Measurements from ENCODE around the gene EDIL3. TPM values are rescaled to one million over a fixed set of nuclear protein-coding genes. Genes with fewer than 3 reads are reported as not detected.

The EDIL3 gene
- total and polyA plus RNA-seq, 2 donors (not counting 3 experiments of a cell fraction or from before 2014, with no cell fraction given) = 9.1 to 28.8 TPM

DNA sequence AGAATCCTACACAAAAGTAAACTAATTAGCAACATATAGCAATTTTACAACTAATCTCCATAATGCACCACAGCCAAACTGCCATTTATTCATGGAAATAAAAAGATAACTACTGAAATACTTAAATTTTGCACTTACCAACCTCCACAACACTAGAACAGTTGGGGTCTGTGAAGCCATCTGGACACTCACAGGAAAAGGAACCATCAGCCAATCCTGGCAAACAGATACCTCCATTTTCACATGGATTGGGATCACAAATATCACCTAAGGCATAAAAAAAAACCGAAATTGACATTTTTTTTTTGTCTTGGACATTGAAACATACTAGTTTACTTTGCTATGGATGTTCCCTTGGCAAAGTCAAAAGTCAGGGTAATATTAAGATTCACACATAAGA is 130.7 kb downstream of the EDIL3 start:
- no peaks in the 10 kb centered on the region for H3K9me3 ChIP-seq (replicated peaks; ENCODE audit: control insufficient read depth, insufficient read depth, low read length)
- H3K9ac ChIP-seq (replicated peaks; ENCODE audit: extremely low read depth, insufficient read depth, low read length) = no peak overlapping the region
- DNase-seq (ENCODE audit: low read depth, low spot score) (no peak), FAIRE-seq (no peak)
- POLR2A ChIA-PET = no interaction called here
- intact Hi-C loops (cut with micrococcal nuclease) = no loop called here
- H3K79me2 ChIP-seq (ENCODE audit: control insufficient read depth, insufficient read depth, low read length) = no peaks in the 10 kb centered on the region
- dilution Hi-C loops (cut with MboI; ENCODE audit: extremely low pct_ligation_motif_present, low sequenced_read_pairs) = no loop called here
- BruUV-seq (replicated peaks) = no TSS peak
- no peaks in the 10 kb centered on the region for H3K4me1 ChIP-seq (ENCODE audit: control insufficient read depth, extremely low read depth, insufficient read depth, low read length)
- no peaks in the 10 kb centered on the region for H3K27me3 ChIP-seq (ENCODE audit: control insufficient read depth in 2 of 2, insufficient read depth in 2 of 2, low read length in 2 of 2)
- no peak overlapping the region for H2AFZ ChIP-seq (ENCODE audit: low read depth, low read length)
- H3K27ac ChIP-seq (ENCODE audit: insufficient read depth, low read depth, low read length) = no peak overlapping the region
- H3K9me1 ChIP-seq (replicated peaks; ENCODE audit: control insufficient read depth, extremely low read depth, insufficient read depth, low read length) = no peaks in the 10 kb centered on the region
- no peaks in the 10 kb centered on the region for H3K36me3 ChIP-seq (ENCODE audit: control insufficient read depth in 2 of 2, extremely low read depth in 1 of 2, insufficient read depth in 2 of 2, low read length in 2 of 2)
- H3K4me2 ChIP-seq (ENCODE audit: insufficient read depth, low read length) = no peak overlapping the region
- no peak overlapping the region for H3K4me3 ChIP-seq (replicated peaks in 1 of 3; ENCODE audit: insufficient read depth in 1 of 3, low read depth in 1 of 3, low read length in 3 of 3)
- H4K20me1 ChIP-seq (replicated peaks; ENCODE audit: control insufficient read depth, extremely low read depth, insufficient read depth, low read length) = no peaks in the 10 kb centered on the region
- CTCF ChIA-PET = interaction anchor here (1.7 to 3.5 kb wide), 3 partner anchors 7 to 532 kb away, joined by 5 to 41 read pairs (median 14); no protein-coding TSS in a partner anchor
- TF ChIP-seq JUN (IDR thresholded peaks at IDR 0.05; ENCODE audit: borderline replicate concordance, insufficient read depth, insufficient read length, low read depth) = no peak
- TF ChIP-seq POLR2A (IDR thresholded peaks at IDR 0.05; ENCODE audit: low read depth, low read length) = no peak
- TF ChIP-seq EZH2 (IDR thresholded peaks at IDR 0.05; ENCODE audit: borderline replicate concordance, low read depth, low read length, severe bottlenecking) = no peak
- TF ChIP-seq FOS (IDR thresholded peaks at IDR 0.05; ENCODE audit: borderline replicate concordance, insufficient read depth, low read length) = no peak
- TF ChIP-seq POLR2AphosphoS5 (IDR thresholded peaks at IDR 0.05; ENCODE audit: insufficient read depth, low read depth, low read length) = no peak

DNA sequence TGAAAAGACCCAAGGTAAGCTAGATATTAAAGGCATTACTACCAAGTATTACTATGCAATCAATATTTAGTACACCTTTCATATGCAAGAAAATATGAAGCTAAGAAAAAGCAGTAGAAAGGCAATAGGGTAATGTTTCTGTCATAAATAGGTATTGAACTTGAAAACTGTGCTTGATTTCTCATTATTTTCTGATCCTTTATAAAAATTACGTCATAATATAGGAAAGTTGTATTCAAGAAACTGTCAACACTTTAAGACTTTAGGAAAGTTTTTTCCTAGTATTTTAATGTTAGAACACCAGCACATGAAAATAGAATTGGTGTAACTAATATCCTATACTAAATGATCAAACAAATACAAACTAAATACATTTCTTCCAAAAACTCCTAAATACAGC is 133.2 kb downstream of the EDIL3 start:
- no peak overlapping the region for H3K27ac ChIP-seq (ENCODE audit: insufficient read depth, low read depth, low read length)
- H4K20me1 ChIP-seq (replicated peaks; ENCODE audit: control insufficient read depth, extremely low read depth, insufficient read depth, low read length) = no peaks in the 10 kb centered on the region
- BruUV-seq (replicated peaks) = no TSS peak
- H2AFZ ChIP-seq (ENCODE audit: low read depth, low read length) = no peak overlapping the region
- no peaks in the 10 kb centered on the region for H3K9me3 ChIP-seq (replicated peaks; ENCODE audit: control insufficient read depth, insufficient read depth, low read length)
- H3K9ac ChIP-seq (replicated peaks; ENCODE audit: extremely low read depth, insufficient read depth, low read length) = no peak overlapping the region
- intact Hi-C loops (cut with micrococcal nuclease) (no loop called here), dilution Hi-C loops (cut with MboI; ENCODE audit: extremely low pct_ligation_motif_present, low sequenced_read_pairs) (no loop called here)
- no peaks in the 10 kb centered on the region for H3K27me3 ChIP-seq (ENCODE audit: control insufficient read depth in 2 of 2, insufficient read depth in 2 of 2, low read length in 2 of 2)
- no peak for FAIRE-seq
- no peak for DNase-seq (ENCODE audit: low read depth, low spot score)
- H3K4me1 ChIP-seq (ENCODE audit: control insufficient read depth, extremely low read depth, insufficient read depth, low read length) = no peaks in the 10 kb centered on the region
- no peak overlapping the region for H3K4me2 ChIP-seq (ENCODE audit: insufficient read depth, low read length)
- TF ChIP-seq GATA2 (IDR thresholded peaks at IDR 0.05; ENCODE audit: insufficient read depth, insufficient read length, low read depth, low read length) (no peak), EZH2 (IDR thresholded peaks at IDR 0.05; ENCODE audit: borderline replicate concordance, low read depth, low read length, severe bottlenecking) (no peak), FOS (IDR thresholded peaks at IDR 0.05; ENCODE audit: borderline replicate concordance, insufficient read depth, low read length) (no peak), POLR2AphosphoS5 (IDR thresholded peaks at IDR 0.05; ENCODE audit: insufficient read depth, low read depth, low read length) (no peak), POLR2A (IDR thresholded peaks at IDR 0.05; ENCODE audit: low read depth, low read length) (no peak), MYC (IDR thresholded peaks at IDR 0.05; ENCODE audit: low read depth, low read length) (no peak), JUN (IDR thresholded peaks at IDR 0.05; ENCODE audit: borderline replicate concordance, insufficient read depth, insufficient read length, low read depth) (no peak)
- TF ChIP-seq, protein P1, sequence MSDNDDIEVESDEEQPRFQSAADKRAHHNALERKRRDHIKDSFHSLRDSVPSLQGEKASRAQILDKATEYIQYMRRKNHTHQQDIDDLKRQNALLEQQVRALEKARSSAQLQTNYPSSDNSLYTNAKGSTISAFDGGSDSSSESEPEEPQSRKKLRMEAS (IDR thresholded peaks at IDR 0.05; ENCODE audit: insufficient read depth, insufficient read length) = no peak
- TF ChIP-seq, protein P2, sequence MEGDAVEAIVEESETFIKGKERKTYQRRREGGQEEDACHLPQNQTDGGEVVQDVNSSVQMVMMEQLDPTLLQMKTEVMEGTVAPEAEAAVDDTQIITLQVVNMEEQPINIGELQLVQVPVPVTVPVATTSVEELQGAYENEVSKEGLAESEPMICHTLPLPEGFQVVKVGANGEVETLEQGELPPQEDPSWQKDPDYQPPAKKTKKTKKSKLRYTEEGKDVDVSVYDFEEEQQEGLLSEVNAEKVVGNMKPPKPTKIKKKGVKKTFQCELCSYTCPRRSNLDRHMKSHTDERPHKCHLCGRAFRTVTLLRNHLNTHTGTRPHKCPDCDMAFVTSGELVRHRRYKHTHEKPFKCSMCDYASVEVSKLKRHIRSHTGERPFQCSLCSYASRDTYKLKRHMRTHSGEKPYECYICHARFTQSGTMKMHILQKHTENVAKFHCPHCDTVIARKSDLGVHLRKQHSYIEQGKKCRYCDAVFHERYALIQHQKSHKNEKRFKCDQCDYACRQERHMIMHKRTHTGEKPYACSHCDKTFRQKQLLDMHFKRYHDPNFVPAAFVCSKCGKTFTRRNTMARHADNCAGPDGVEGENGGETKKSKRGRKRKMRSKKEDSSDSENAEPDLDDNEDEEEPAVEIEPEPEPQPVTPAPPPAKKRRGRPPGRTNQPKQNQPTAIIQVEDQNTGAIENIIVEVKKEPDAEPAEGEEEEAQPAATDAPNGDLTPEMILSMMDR (IDR thresholded peaks at IDR 0.05; ENCODE audit: extremely low read depth in 1 of 2, insufficient read depth in 1 of 2, low read depth in 1 of 2, low read length in 2 of 2) = no peak
- H3K4me3 ChIP-seq (replicated peaks in 1 of 3; ENCODE audit: insufficient read depth in 1 of 3, low read depth in 1 of 3, low read length in 3 of 3) = no peak overlapping the region
- H3K36me3 ChIP-seq (ENCODE audit: control insufficient read depth in 2 of 2, extremely low read depth in 1 of 2, insufficient read depth in 2 of 2, low read length in 2 of 2) = no peaks in the 10 kb centered on the region
- ChIA-PET POLR2A (no interaction called here), CTCF (no interaction called here)
- H3K9me1 ChIP-seq (replicated peaks; ENCODE audit: control insufficient read depth, extremely low read depth, insufficient read depth, low read length) = no peaks in the 10 kb centered on the region
- H3K79me2 ChIP-seq (ENCODE audit: control insufficient read depth, insufficient read depth, low read length) = no peaks in the 10 kb centered on the region
